NCI-H128 (cell line): ENCODE measurements around the gene ESR1.
A peak's percentile ranks its signal among the peaks of the same experiment; 100 is the strongest.

Experiments used
- DNase-seq: peaks from one replicate; lab custom pipeline; 2025; ENCODE audit not compliant: unreplicated experiment; lab: John Stamatoyannopoulos, UW

ESR1 gene

DNA sequence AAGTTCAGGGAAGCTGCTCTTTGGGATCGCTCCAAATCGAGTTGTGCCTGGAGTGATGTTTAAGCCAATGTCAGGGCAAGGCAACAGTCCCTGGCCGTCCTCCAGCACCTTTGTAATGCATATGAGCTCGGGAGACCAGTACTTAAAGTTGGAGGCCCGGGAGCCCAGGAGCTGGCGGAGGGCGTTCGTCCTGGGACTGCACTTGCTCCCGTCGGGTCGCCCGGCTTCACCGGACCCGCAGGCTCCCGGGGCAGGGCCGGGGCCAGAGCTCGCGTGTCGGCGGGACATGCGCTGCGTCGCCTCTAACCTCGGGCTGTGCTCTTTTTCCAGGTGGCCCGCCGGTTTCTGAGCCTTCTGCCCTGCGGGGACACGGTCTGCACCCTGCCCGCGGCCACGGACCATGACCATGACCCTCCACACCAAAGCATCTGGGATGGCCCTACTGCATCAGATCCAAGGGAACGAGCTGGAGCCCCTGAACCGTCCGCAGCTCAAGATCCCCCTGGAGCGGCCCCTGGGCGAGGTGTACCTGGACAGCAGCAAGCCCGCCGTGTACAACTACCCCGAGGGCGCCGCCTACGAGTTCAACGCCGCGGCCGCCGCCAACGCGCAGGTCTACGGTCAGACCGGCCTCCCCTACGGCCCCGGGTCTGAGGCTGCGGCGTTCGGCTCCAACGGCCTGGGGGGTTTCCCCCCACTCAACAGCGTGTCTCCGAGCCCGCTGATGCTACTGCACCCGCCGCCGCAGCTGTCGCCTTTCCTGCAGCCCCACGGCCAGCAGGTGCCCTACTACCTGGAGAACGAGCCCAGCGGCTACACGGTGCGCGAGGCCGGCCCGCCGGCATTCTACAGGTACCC is at the start of gene ESR1:
Gene ESR1, plus strand, starts transcription at position 170 of the 858 bp plus-strand sequence. Its CDS starts 231 bp downstream, at position 401.
- no peak for DNase-seq

DNA sequence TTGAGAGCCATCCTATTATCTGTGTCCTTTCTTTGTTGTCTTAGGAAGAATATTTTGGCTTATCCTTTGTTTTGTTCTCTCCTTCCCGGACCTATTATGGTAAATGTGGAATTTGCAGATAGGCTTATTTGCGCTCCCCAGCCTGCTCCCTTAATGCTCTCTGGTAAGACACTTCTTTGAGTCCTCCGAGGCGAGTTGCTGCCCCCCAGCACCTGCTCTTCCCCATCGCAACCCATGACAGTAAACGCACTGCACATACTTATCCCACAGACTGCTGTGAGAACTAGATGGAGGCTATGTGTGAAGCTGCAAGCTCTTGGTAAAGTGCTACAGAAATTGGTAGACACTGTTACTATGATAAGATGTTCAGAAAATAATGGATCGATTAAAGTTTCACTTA is 47.0 kb upstream of the ESR1 start:
- DNase-seq: no peak

DNA sequence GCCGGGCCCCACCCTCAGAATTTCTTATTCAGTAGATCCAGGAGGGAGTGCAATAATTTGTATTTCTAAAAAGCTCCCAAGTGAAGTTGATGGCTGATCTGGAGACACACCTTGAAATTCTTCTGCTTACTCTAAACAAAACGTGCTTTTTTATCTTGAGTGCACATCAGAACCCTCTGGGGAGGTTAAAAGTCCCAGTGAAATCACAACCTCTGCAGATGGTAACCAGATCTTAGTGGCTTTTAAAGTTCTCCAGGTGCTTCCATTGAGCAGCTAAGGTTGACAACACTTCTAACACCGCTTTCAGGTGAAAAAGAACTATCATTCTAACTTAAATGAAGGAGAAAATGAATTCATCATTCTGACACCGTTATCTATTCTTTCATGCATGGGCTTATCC is 45.6 kb upstream of the ESR1 start:
- DNase-seq: no peak

DNA sequence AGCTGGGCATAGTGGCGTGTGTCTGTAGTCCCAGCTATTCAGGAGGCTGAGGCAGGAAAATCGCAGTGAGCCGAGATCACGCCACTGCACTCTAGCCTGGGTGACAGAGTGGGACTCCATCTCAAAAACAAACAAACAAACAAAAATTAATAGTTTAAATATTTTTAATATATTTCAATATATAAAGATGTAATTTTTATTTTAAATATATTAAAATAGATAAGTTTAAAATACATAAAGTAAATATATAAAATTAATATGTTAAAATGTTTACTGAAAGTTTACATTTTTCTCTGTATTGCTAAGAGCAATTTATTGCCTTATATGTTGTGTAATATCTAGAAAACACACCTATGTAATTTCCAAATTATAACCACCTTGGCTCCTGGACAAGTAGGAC is 44.7 kb upstream of the ESR1 start:
- DNase-seq: no peak

DNA sequence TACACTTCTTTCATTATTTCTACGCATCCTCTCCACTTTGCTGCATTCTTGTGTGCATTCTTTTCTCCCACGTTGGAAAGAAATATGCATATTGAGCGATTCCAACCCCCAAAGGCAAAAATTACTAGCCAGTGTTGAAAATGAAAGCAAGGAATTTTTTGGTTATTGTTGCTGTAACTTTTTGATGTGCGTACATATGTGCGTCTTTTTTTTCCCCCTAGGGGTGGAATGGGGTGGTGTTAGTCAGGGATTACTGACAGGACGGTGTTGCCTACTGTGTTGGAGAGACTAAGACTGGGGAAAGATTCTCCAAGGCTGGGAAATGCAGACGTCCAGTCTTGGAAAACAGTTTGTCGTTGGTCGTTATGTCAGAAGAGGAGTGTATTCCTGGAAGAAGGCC is 44.2 kb upstream of the ESR1 start:
- no peak for DNase-seq

DNA sequence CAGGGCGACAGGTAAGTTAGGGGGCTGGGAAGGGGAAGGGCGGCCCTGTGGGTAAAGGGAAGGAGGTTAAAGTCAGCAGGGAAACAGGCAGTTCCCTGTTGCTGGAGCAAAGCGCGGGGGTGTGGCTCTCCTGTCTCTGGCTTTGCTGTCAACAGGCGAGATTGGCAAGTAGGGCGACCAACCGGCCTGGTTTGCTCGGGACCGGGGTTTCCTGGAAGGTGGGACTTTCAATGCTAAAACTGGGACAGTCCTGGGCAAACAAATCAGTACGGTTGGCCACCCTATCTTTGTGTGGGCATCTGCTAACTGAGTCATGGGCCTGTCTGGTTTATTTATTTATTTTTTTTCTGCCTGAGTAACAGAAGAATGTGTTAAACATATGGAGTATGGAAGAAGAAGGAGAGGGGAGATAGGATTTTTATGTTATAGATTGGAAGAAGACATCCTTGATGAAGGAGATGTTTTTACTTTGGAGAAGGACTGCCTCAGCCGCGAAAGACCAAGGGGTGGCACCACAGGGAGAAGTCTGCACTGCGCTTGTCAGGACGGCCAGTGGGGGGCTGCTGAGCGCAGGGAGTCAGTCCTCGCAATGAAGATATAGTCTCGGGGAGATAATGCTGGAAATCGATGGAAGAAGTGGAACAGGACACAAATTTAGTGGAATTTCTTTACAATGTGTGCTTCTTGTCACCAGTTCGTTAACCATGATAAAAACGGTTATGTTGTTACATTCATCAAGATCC is 43.4 kb upstream of the ESR1 start:
- no peak for DNase-seq

DNA sequence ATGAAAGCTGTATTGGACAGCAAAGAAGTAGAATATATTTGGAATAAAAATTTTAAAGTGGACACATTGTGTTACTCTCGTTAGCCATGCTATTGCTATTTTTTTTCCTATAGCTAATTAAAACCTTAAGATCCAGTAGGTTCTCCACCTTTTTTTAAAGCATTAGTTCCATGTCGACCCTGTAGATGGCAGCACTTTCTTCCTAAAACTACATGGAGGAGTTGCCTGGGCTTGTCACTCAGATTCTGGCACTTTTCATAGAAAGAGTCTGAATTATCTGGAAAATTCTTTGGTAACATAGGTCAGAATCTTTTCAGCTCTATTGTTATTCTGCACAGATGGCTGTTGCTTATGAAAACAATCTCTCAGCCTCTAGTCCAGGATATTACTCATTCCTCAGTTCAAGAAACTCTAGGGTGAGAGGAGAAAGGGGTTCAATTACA is 42.0 kb upstream of the ESR1 start:
- peak; percentile 2 for DNase-seq

- no peak for DNase-seq
Measured at GRCh38 chr6:151772446-151772845, 35.0 kb upstream of the ESR1 start.

GRCh38 chr6:151773382-151773781 is 34.1 kb upstream of the ESR1 start:
- no peak for DNase-seq

DNA sequence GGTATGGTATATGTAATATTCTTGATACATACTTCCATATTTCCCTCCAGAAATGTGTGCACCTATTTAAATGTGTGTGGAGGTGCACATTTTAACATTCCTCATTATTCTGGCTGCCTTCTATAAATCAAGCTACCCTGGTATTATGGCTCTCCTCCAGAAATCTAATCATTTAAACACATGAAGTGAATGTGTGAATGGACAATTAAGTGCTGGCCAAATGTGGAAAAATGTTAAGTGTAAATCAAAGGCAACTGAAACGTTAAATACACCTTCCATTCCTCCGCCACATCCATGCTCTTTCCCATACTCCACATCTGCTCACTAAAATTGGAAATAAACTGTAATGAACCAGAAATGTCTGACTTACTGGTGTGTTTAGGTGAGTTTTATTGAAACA is 24.9 kb upstream of the ESR1 start:
- no peak for DNase-seq

DNA sequence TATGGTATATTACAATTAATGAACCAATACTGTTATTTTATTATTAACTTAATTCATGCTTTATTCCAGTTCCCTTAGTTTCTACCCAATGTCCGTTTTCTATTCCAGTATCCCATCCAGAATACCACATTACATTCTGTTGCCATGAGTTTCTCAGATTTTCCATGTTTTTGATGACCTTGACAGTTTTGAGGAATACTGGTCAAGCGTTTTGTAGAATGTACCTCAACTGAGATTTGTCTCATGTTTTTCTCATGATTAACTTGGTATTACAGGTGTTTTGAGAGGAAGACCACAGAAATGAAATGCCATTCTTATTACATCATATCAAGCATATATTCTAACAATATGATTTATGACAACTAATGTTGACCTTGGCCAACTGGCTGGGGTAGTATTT is 23.8 kb upstream of the ESR1 start:
- no peak for DNase-seq

- no peak for DNase-seq
Measured at GRCh38 chr6:151784441-151785214, 22.9 kb upstream of the ESR1 start.

DNA sequence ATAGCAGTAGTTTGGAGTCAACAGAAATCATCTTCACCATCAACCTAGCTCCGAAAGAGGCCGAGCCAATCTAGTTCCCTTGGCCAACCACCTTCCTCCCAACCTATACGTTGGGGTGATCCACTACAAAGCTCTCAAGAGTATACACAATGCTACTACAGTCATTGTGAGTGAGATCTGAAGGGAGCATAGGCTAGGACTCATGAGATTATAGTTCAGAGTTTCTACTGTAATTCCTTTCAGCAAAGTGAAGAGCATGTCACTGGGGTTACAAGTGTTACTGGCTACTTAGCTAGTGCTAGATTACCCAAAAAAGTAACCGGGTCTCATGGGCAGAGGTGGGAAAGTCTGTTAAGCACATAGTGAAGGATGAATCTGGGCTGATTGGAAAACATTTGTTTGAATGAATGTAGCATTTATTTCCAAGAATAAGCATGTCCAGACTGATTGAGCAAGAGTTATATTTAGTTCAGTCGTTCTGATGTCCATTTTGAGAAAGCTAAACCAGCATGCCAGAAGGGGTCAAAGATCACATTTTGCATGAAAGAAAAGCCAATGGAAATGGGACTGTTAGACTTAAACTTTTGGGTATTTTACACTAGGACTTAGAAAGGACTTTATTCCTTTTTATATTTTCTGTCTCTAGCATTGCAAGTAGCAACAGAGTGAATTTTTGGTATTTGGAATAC is 10.5 kb upstream of the ESR1 start:
- no peak for DNase-seq

DNA sequence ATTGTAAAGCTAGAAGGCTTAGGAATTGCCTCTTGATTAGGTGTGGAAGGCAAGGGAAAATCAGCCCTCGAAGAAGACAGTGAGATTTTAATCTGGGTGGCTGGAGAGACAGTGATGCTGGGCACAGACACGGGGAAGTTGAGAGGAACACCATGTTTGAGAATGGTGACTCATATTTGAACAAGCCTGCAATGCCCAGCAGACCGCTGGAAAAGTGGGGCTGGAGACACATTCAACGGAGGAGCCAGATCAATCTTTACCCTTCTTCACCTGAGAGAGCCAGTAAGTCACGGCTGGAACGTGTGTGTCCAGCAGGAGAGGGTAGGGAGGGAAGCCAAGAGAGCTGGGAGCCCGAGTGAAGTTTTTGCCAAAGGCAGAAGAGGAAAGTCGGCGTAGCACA is 3.7 kb upstream of the ESR1 start:
- DNase-seq: no peak

GRCh38 chr6:151804585-151805285 is 2.7 kb upstream of the ESR1 start:
- DNase-seq: no peak

DNA sequence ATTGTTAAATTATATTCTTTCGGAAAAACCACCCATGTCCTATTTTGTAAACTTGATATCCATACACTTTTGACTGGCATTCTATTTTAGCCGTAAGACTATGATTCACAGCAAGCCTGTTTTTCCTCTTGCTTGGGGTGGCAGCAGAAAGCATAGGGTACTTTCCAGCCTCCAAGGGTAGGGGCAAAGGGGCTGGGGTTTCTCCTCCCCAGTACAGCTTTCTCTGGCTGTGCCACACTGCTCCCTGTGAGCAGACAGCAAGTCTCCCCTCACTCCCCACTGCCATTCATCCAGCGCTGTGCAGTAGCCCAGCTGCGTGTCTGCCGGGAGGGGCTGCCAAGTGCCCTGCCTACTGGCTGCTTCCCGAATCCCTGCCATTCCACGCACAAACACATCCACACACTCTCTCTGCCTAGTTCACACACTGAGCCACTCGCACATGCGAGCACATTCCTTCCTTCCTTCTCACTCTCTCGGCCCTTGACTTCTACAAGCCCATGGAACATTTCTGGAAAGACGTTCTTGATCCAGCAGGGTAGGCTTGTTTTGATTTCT is 2.1 kb upstream of the ESR1 start:
- no peak for DNase-seq

- DNase-seq: no peak
Measured at GRCh38 chr6:151806757-151807512, 547 bp upstream of the ESR1 start.

DNA sequence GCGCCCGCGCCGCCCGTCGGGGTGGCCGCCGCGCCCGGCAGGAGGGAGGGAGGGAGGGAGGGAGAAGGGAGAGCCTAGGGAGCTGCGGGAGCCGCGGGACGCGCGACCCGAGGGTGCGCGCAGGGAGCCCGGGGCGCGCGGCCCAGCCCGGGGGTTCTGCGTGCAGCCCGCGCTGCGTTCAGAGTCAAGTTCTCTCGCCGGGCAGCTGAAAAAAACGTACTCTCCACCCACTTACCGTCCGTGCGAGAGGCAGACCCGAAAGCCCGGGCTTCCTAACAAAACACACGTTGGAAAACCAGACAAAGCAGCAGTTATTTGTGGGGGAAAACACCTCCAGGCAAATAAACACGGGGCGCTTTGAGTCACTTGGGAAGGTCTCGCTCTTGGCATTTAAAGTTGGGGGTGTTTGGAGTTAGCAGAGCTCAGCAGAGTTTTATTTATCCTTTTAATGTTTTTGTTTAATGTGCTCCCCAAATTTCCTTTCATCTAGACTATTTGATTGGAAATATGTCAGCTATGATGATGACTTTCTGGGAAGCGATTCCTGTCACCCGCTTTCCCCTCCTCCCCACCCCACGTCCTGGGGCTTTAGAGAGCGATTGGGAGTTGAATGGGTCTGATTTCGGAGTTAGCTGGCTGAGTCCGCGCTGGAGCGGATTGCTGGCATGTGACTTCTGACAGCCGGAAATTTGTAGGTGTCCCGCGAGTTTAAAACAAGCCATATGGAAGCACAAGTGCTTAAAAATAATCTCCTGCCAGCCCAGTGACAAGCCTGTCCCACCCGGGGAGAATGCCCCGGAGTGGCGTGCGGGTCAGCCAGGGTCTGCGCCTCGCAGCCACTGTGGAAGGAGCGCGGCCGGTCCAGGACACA is 1.1 kb downstream of the ESR1 start:
- DNase-seq: no peak
